ENCODE measurements around the gene FMN1.

- TF ChIP-seq CTCF (IDR thresholded peaks at IDR 0.05) (no peak), CREM (CRISPR knock-in tag; IDR thresholded peaks at IDR 0.05) (no peak), ETV6 (CRISPR knock-in tag; IDR thresholded peaks at IDR 0.05) (no peak), ELF4 (CRISPR knock-in tag; IDR thresholded peaks at IDR 0.05; ENCODE audit: low read depth) (no peak), USF1 (CRISPR knock-in tag; IDR thresholded peaks at IDR 0.05) (no peak), MAX (CRISPR knock-in tag; IDR thresholded peaks at IDR 0.05) (no peak), ZNF423 (CRISPR knock-in tag; IDR thresholded peaks at IDR 0.05) (no peak), RELA (CRISPR knock-in tag; IDR thresholded peaks at IDR 0.05; ENCODE audit: borderline replicate concordance) (no peak), ESRRA (CRISPR knock-in tag; IDR thresholded peaks at IDR 0.05; ENCODE audit: borderline replicate concordance) (no peak), JUN (CRISPR knock-in tag; IDR thresholded peaks at IDR 0.05) (no peak)
Measured at GRCh38 chr15:33080006-33080405, 114.5 kb downstream of the FMN1 start.
